ENCODE results near the gene FNDC3A. TPM values are rescaled to one million over a fixed set of nuclear protein-coding genes. Genes with fewer than 3 reads are reported as not detected.

FNDC3A gene
- polyA plus RNA-seq (2012; rRNA removed), result 27.7 and 37.7 TPM in 2 replicates
- polyA plus RNA-seq (2012; cell fraction: cytosol; rRNA removed), result 33.6 and 36.5 TPM in 2 replicates
- polyA plus RNA-seq (2012; cell fraction: nucleus; rRNA removed), result 21.3 and 56.2 TPM in 2 replicates

DNA sequence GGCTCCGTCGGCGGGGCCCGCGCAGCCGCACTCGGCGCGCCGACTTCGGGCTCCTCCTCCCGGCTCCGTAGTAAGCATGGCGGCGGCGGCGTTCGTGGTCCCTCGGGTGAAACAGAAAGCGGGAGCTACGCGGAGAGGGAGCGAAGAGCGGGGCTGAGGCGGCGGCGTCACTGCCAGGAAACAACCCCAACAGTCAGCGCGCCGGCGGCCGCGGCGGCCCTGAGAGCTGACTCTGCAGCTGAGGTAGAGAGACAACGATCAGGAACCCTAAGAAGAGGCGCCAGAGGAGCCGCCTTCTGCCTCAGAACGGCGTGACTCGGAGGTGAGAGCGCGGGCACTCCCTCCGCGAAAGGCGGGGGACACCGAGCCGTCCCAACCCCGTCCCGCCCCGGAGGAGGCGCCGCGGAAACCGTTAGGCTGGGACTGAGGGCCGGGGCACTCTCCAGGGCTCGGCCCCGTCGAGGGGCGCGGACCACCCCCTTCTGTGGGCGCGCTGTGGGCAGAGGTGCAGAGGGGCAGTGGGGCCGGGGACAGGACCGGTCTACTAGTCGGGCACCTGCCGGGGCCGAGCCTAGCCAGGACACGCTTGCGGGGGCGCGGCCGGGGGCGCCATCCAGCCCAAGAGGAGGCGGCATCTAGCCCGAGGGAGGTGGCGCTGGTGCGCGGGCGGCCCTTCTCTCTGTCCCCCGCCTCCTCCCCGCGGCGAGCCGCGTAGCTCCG, at the start of gene FNDC3A:
TSS of gene FNDC3A (plus strand) at position 57 of the 720 bp plus-strand sequence. CDS start 30,279 bp downstream, outside the sequence.
- Histone ChIP-seq H3K36me3 (replicated peaks in 1 of 2; ENCODE audit: control insufficient read depth in 1 of 2, insufficient read depth in 2 of 2, low read length in 1 of 2) (peaks cover 0 to 11% of the 10 kb centered on the region in 2 experiments), H3K9me2 (no peaks in the 10 kb centered on the region), H3K27me3 (ENCODE audit: insufficient read depth) (no peaks in the 10 kb centered on the region), H3K4me2 (peak within 1 kb of the TSS; percentile 78), H3F3A (replicated peaks; ENCODE audit: insufficient read depth) (peaks cover 26% of the 10 kb centered on the region), H2AFZ (ENCODE audit: low read depth) (peak within 1 kb of the TSS; percentile 93), H4K20me1 (ENCODE audit: insufficient read depth) (peaks cover 25% of the 10 kb centered on the region; the same call in 1 of the 2 replicates), H3K4me1 (ENCODE audit: control insufficient read depth in 1 of 2, insufficient read depth in 2 of 2, low read depth in 1 of 2, low read length in 1 of 2) (peaks cover 14 to 15% of the 10 kb centered on the region in 2 experiments; a peak in 3 of 4 replicates), H3K9me3 (no peaks in the 10 kb centered on the region), H3K4me3 (ENCODE audit: low read depth in 2 of 2, low read length in 1 of 2) (peak within 1 kb of the TSS; percentile 73 to 88), H3K9ac (peak within 1 kb of the TSS; percentile 93), H3K79me2 (ENCODE audit: insufficient read depth) (peaks cover 56% of the 10 kb centered on the region), H3K27ac (ENCODE audit: low read depth in 2 of 2, low read length in 1 of 2) (peak within 1 kb of the TSS; percentile 97 to 99)
- TF ChIP-seq, protein P1, sequence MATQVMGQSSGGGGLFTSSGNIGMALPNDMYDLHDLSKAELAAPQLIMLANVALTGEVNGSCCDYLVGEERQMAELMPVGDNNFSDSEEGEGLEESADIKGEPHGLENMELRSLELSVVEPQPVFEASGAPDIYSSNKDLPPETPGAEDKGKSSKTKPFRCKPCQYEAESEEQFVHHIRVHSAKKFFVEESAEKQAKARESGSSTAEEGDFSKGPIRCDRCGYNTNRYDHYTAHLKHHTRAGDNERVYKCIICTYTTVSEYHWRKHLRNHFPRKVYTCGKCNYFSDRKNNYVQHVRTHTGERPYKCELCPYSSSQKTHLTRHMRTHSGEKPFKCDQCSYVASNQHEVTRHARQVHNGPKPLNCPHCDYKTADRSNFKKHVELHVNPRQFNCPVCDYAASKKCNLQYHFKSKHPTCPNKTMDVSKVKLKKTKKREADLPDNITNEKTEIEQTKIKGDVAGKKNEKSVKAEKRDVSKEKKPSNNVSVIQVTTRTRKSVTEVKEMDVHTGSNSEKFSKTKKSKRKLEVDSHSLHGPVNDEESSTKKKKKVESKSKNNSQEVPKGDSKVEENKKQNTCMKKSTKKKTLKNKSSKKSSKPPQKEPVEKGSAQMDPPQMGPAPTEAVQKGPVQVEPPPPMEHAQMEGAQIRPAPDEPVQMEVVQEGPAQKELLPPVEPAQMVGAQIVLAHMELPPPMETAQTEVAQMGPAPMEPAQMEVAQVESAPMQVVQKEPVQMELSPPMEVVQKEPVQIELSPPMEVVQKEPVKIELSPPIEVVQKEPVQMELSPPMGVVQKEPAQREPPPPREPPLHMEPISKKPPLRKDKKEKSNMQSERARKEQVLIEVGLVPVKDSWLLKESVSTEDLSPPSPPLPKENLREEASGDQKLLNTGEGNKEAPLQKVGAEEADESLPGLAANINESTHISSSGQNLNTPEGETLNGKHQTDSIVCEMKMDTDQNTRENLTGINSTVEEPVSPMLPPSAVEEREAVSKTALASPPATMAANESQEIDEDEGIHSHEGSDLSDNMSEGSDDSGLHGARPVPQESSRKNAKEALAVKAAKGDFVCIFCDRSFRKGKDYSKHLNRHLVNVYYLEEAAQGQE (IDR thresholded peaks at IDR 0.05; ENCODE audit: low read depth, low read length), result peak; percentile 14; the same call in 1 of the 2 replicates
- TF ChIP-seq PBX3 (IDR thresholded peaks at IDR 0.05), result no peak; the same call in 1 of the 2 replicates
- no peak for TF ChIP-seq TCF12 (IDR thresholded peaks at IDR 0.05)
- peak; percentile 81 for TF ChIP-seq NRF1 (IDR thresholded peaks at IDR 0.05; ENCODE audit: low read depth, low read length)
- peak; percentile 66 for TF ChIP-seq TAF1 (IDR thresholded peaks at IDR 0.05; ENCODE audit: borderline replicate concordance, low read depth, low read length)
- TF ChIP-seq SIN3A (IDR thresholded peaks at IDR 0.05; ENCODE audit: borderline replicate concordance, low read depth, low read length), result 0 out of 2 replicates have a peak, but pooled peaks have one; percentile 29
- no peak for TF ChIP-seq FOSL2 (IDR thresholded peaks at IDR 0.05; ENCODE audit: borderline replicate concordance, low read depth)
- peak; percentile 28; the same call in 1 of the 2 replicates for TF ChIP-seq NFIC (IDR thresholded peaks at IDR 0.05; ENCODE audit: borderline replicate concordance)
- TF ChIP-seq EP300 (IDR thresholded peaks at IDR 0.05; ENCODE audit: borderline replicate concordance in 1 of 2, low read depth in 1 of 2, low read length in 1 of 2), result 0 out of 4 replicates have a peak, but pooled peaks of 1 of the 2 experiments have one; percentile 18
- TF ChIP-seq POLR2AphosphoS5 (IDR thresholded peaks at IDR 0.05; ENCODE audit: low read depth, low read length), result peak; percentile 80
- TF ChIP-seq RFX5 (IDR thresholded peaks at IDR 0.05; ENCODE audit: low read length), result no peak
- TF ChIP-seq GABPA (IDR thresholded peaks at IDR 0.05; ENCODE audit: low read depth), result no peak
- TF ChIP-seq, protein P2, sequence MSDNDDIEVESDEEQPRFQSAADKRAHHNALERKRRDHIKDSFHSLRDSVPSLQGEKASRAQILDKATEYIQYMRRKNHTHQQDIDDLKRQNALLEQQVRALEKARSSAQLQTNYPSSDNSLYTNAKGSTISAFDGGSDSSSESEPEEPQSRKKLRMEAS (IDR thresholded peaks at IDR 0.05; ENCODE audit: low read depth), result no peak; the same call in 1 of the 2 replicates
- peak; percentile 36; the same call in 1 of the 2 replicates for TF ChIP-seq GATA2 (CRISPR knock-in tag; IDR thresholded peaks at IDR 0.05)
- TF ChIP-seq TEAD4 (IDR thresholded peaks at IDR 0.05; ENCODE audit: borderline replicate concordance, insufficient read depth), result no peak
- peak; percentile 88 for TF ChIP-seq YY1 (IDR thresholded peaks at IDR 0.05; ENCODE audit: low read depth)
- TF ChIP-seq EZH2phosphoT487 (IDR thresholded peaks at IDR 0.05; ENCODE audit: borderline replicate concordance, low read depth), result no peak
- TF ChIP-seq FOXM1 (IDR thresholded peaks at IDR 0.05; ENCODE audit: low read depth), result no peak
- TF ChIP-seq FOXJ3 (CRISPR knock-in tag; IDR thresholded peaks at IDR 0.05), result no peak
- TF ChIP-seq RAD21 (IDR thresholded peaks at IDR 0.05; ENCODE audit: low read length), result no peak
- peak; percentile 44; the same call in 1 of the 2 replicates for TF ChIP-seq MXI1 (IDR thresholded peaks at IDR 0.05; ENCODE audit: low read depth, low read length)
- TF ChIP-seq RXRA (IDR thresholded peaks at IDR 0.05; ENCODE audit: borderline replicate concordance, low read depth), result peak; percentile 43; the same call in 1 of the 2 replicates
- TF ChIP-seq ZBTB33 (IDR thresholded peaks at IDR 0.05; ENCODE audit: borderline replicate concordance, low read depth), result 0 out of 2 replicates have a peak, but pooled peaks have one; percentile 4
- no peak; the same call in 1 of the 2 replicates for TF ChIP-seq JUND (IDR thresholded peaks at IDR 0.05)
- 0% methylated on average over 7 of the region's 86 CpGs for WGBS (ENCODE audit: low lambda C conversion rate)
- ChIA-PET CTCF (interaction anchor here (1.5 kb wide), 1 partner anchor 10 kb away, joined by 4 read pairs; no protein-coding TSS in a partner anchor), POLR2A (interaction anchor here (1.1 to 2.2 kb wide), 3 partner anchors 9 to 817 kb away, joined by 3 to 6 read pairs (median 6); partner anchors contain the start of gene KPNA3)
- DNase-seq, result peak; percentile 94

Measured in SK-N-SH (cell line).